H1 (cell line): ENCODE results near the gene GSDMA. TPM values are rescaled to one million over a fixed set of nuclear protein-coding genes. Genes with fewer than 3 reads are reported as not detected.

Experiments
- CTCF ChIA-PET: fragments of 300-600 bp; sonication (Branson Sonifier 250); formaldehyde crosslinking; loops from one replicate; lab custom pipeline; 2021; ENCODE audit not compliant: partially characterized antibody; lab: Charles Lee
- POLR2A ChIA-PET: fragments of 300-600 bp; sonication (Branson Sonifier 250); formaldehyde crosslinking; loops from one replicate; lab custom pipeline; 2021; ENCODE audit warnings: inconsistent platforms; ENCODE audit not compliant: partially characterized antibody; lab: Charles Lee
- DNase-seq, 2 experiments: peaks; one replicate each; pipeline versions ENCODE4 v3.0.0 to v3.0.0-alpha.2; 2010 to 2022; ENCODE audit warnings: low spot score in 2 of 2, low read depth in 1 of 2, mixed read lengths in 1 of 2
- FAIRE-seq: peaks from 2 replicates; lab custom pipeline; 2011; peaks lifted over from hg19 to GRCh38; lab: Jason Lieb, UNC
- H2AFZ ChIP-seq: 2 replicates; pipeline ENCODE4 v1.8.1; 2012; ENCODE audit warnings: low read length, inconsistent platforms
- H2AK5ac ChIP-seq: 2 replicates; pipeline ENCODE4 v1.6.1; 2013; ENCODE audit warnings: low read depth, low read length
- H2BK120ac ChIP-seq: replicated peaks from 2 replicates; pipeline ENCODE3; 2013; ENCODE audit warnings: low read depth, low read length, inconsistent platforms
- H2BK12ac ChIP-seq: 2 replicates; pipeline ENCODE4 v1.6.1; 2013; ENCODE audit warnings: low read depth, low read length
- H2BK15ac ChIP-seq: 2 replicates; pipeline ENCODE4 v1.6.1; 2013; ENCODE audit warnings: low read length
- H2BK20ac ChIP-seq: 2 replicates; pipeline ENCODE4 v1.6.1; 2013; ENCODE audit warnings: low read length
- H2BK5ac ChIP-seq: 2 replicates; pipeline ENCODE4 v1.6.1; 2013; ENCODE audit warnings: low read depth, low read length
- H3K14ac ChIP-seq: 2 replicates; pipeline ENCODE4 v1.6.1; 2013; ENCODE audit warnings: inconsistent platforms; ENCODE audit not compliant: insufficient read length
- H3K18ac ChIP-seq: 2 replicates; pipeline ENCODE4 v1.6.1; 2013; ENCODE audit warnings: low read length; ENCODE audit errors: extremely low read depth
- H3K23ac ChIP-seq: 2 replicates; pipeline ENCODE4 v1.6.1; 2013; ENCODE audit warnings: inconsistent platforms; ENCODE audit not compliant: insufficient read length
- H3K23me2 ChIP-seq: 2 replicates; pipeline ENCODE4 v1.6.1; 2013; ENCODE audit warnings: low read depth, low read length
- H3K27ac ChIP-seq: 2 replicates; pipeline ENCODE4 v1.6.1; 2011; ENCODE audit warnings: low read depth, low read length, inconsistent platforms
- H3K27me3 ChIP-seq, 4 experiments: replicated peaks in 1 of 4; 1 replicate in 1 of 4; 2 replicates in 3 of 4; pipeline versions ENCODE4 v1.6.1 to v1.8.1; 2011 to 2013; ENCODE audit warnings: low read length in 3 of 4, mild to moderate bottlenecking in 3 of 4, inconsistent platforms in 2 of 4, mixed read lengths in 2 of 4, moderate library complexity in 1 of 4; ENCODE audit not compliant: control insufficient read depth in 3 of 4, insufficient read depth in 3 of 4; ENCODE audit errors: extremely low read depth in 1 of 4
- H3K36me3 ChIP-seq, 4 experiments: 2 replicates each; pipeline versions ENCODE4 v1.6.1 to v1.8.1; 2011 to 2013; ENCODE audit warnings: mild to moderate bottlenecking in 4 of 4, low read length in 3 of 4, moderate library complexity in 2 of 4, control low read depth in 1 of 4, inconsistent platforms in 1 of 4; ENCODE audit not compliant: insufficient read depth in 4 of 4, control insufficient read depth in 2 of 4
- H3K4ac ChIP-seq: replicated peaks from 2 replicates; pipeline ENCODE3; 2013; ENCODE audit warnings: low read length, low read depth, mixed read lengths, inconsistent platforms; ENCODE audit not compliant: insufficient read length
- H3K4me1 ChIP-seq, 4 experiments: replicated peaks in 1 of 4; 1 replicate in 1 of 4; 2 replicates in 3 of 4; pipeline versions ENCODE4 v1.6.1 to v1.8.1; 2011 to 2013; ENCODE audit warnings: low read length in 3 of 4, inconsistent platforms in 2 of 4, mixed read lengths in 1 of 4; ENCODE audit not compliant: insufficient read depth in 4 of 4, control insufficient read depth in 3 of 4
- H3K4me2 ChIP-seq, 2 experiments: 2 replicates each; pipeline versions ENCODE4 v1.6.1 to v1.8.1; 2011 to 2013; ENCODE audit warnings: low read depth in 2 of 2, low read length in 2 of 2, control low read depth in 1 of 2, inconsistent platforms in 1 of 2, mild to moderate bottlenecking in 1 of 2; ENCODE audit not compliant: insufficient read depth in 1 of 2
- H3K4me3 ChIP-seq, 4 experiments: fragments of 200-600, 300-600 bp in 1 of 4; sonication (generic), shearing (Covaris generic), sonication (Bioruptor Twin) in 1 of 4; 2 replicates each; pipeline versions ENCODE4 v1.5.1 to v1.8.1; 2011 to 2016; ENCODE audit warnings: low read length in 4 of 4, low read depth in 3 of 4, control low read depth in 2 of 4, inconsistent platforms in 2 of 4, mild to moderate bottlenecking in 2 of 4, mixed read lengths in 1 of 4, moderate library complexity in 1 of 4; ENCODE audit not compliant: insufficient read depth in 2 of 4; ENCODE audit errors: extremely low read depth in 1 of 4
- H3K56ac ChIP-seq: replicated peaks from 2 replicates; pipeline ENCODE3; 2013; ENCODE audit warnings: low read depth, mild to moderate bottlenecking, mixed read lengths, low read length, inconsistent platforms; ENCODE audit not compliant: insufficient read length
- H3K79me1 ChIP-seq: 2 replicates; pipeline ENCODE4 v1.6.1; 2013; ENCODE audit warnings: low read depth, low read length, control low read depth
- H3K79me2 ChIP-seq, 2 experiments: 2 replicates each; pipeline versions ENCODE4 v1.6.1 to v1.8.1; 2012 to 2013; ENCODE audit warnings: low read length in 2 of 2, mild to moderate bottlenecking in 2 of 2, inconsistent platforms in 1 of 2; ENCODE audit not compliant: insufficient read depth in 2 of 2, control insufficient read depth in 1 of 2
- H3K9ac ChIP-seq, 4 experiments: replicated peaks in 1 of 4; 1 replicate in 1 of 4; 2 replicates in 3 of 4; pipeline versions ENCODE4 v1.6.1 to v1.8.1; 2011 to 2013; ENCODE audit warnings: low read depth in 3 of 4, low read length in 3 of 4, control low read depth in 2 of 4, mild to moderate bottlenecking in 2 of 4, moderate library complexity in 2 of 4, inconsistent platforms in 1 of 4; ENCODE audit errors: extremely low read depth in 1 of 4
- H3K9me3 ChIP-seq, 2 experiments: 2 replicates each; pipeline versions ENCODE4 v1.6.1 to v1.8.1; 2012 to 2013; ENCODE audit warnings: mild to moderate bottlenecking in 2 of 2, moderate library complexity in 2 of 2, control low read depth in 1 of 2, inconsistent platforms in 1 of 2, low read depth in 1 of 2, low read length in 1 of 2, mixed read lengths in 1 of 2; ENCODE audit not compliant: insufficient read depth in 2 of 2
- H4K20me1 ChIP-seq, 2 experiments: replicated peaks in 1 of 2; 2 replicates each; pipeline versions ENCODE3 to v1.8.1; 2011 to 2013; ENCODE audit warnings: inconsistent platforms in 2 of 2, low read length in 2 of 2, mild to moderate bottlenecking in 1 of 2; ENCODE audit not compliant: insufficient read depth in 2 of 2, control insufficient read depth in 1 of 2
- H4K5ac ChIP-seq: 2 replicates; pipeline ENCODE4 v1.6.1; 2013; ENCODE audit warnings: low read length, low read depth, mixed read lengths, inconsistent platforms; ENCODE audit not compliant: insufficient read length
- H4K8ac ChIP-seq: 2 replicates; pipeline ENCODE4 v1.8.0; 2013; ENCODE audit warnings: mild to moderate bottlenecking, moderate library complexity, low read length, inconsistent platforms; ENCODE audit not compliant: insufficient read depth; ENCODE audit errors: extremely low read depth
- H4K91ac ChIP-seq: replicated peaks from 2 replicates; pipeline ENCODE3; 2013; ENCODE audit warnings: low read length, mixed read lengths, inconsistent platforms; ENCODE audit not compliant: insufficient read length
- ATF3 ChIP-seq: IDR thresholded peaks from 2 replicates; pipeline ENCODE4 v1.6.1; 2011; ENCODE audit warnings: low read depth, mild to moderate bottlenecking, low read length; ENCODE audit not compliant: insufficient read depth
- CBX8 ChIP-seq: fragments of 300-800, 300-1000 bp; sonication (generic); IDR thresholded peaks from 2 replicates; pipeline ENCODE4 v1.7.1; 2016; ENCODE audit warnings: low read depth, low read length, borderline replicate concordance
- EZH2 ChIP-seq: fragments of 200-600 bp; sonication (generic); IDR thresholded peaks from 2 replicates; pipeline ENCODE4 v1.7.1; 2012; ENCODE audit warnings: low read depth, mild to moderate bottlenecking, moderate library complexity, low read length, inconsistent platforms; ENCODE audit not compliant: severe bottlenecking
- GABPA ChIP-seq: IDR thresholded peaks from 2 replicates; pipeline ENCODE4 v1.6.1; 2011; ENCODE audit warnings: mild to moderate bottlenecking, low read length, moderate library complexity, borderline replicate concordance; ENCODE audit not compliant: insufficient read depth
- JUN ChIP-seq: IDR thresholded peaks from 2 replicates; pipeline ENCODE4 v1.6.1; 2011; ENCODE audit warnings: low read depth, mild to moderate bottlenecking, improper control_type of control experiment, low read length
- JUND ChIP-seq: IDR thresholded peaks from 2 replicates; pipeline ENCODE4 v1.6.1; 2011; ENCODE audit warnings: mild to moderate bottlenecking, improper control_type of control experiment, low read length
- KDM5A ChIP-seq: fragments of 200-600 bp; IDR thresholded peaks from 2 replicates; pipeline ENCODE4 v1.7.1; 2012; ENCODE audit warnings: mild to moderate bottlenecking, low read length, inconsistent platforms, mixed read lengths
- SIRT6 ChIP-seq: IDR thresholded peaks from one replicate; pipeline ENCODE4 v1.7.1; 2012; ENCODE audit warnings: low read length, inconsistent platforms
- SP1 ChIP-seq: IDR thresholded peaks from 2 replicates; pipeline ENCODE4 v1.6.1; 2011; ENCODE audit warnings: low read depth, low read length
- WGBS, 2 experiments: shearing (Covaris generic) in 1 of 2; methylation state at CpG; one replicate each; pipeline versions ENCODE4 v1.1.6 to v1.1.7; 2013 to 2015; ENCODE audit warnings: low lambda C conversion rate in 2 of 2, mixed read lengths in 2 of 2, inconsistent platforms in 1 of 2, low coverage in 1 of 2, missing lambda C conversion rate in 1 of 2; ENCODE audit not compliant: insufficient replicate concordance in 2 of 2, insufficient coverage in 1 of 2, insufficient read length in 1 of 2; ENCODE audit errors: extremely low coverage in 1 of 2, missing lambda C conversion rate in 1 of 2; 5-methylcytosine and 5-hydroxymethylcytosine counted together
- polyA plus RNA-seq, 7 experiments: library from polyadenylated mRNA; depleted of rRNA in 3 of 7; stranded (reverse) in 5 of 7; unstranded in 2 of 7; fragments of >200 nt in 5 of 7; fragments of 200-250 nt in 2 of 7; gene quantifications; 1 replicate in 5 of 7; 2 replicates in 1 of 7; 4 replicates in 1 of 7; pipeline versions ENCODE4 v1.2.1 to v1.2.3, GENCODE V29; 2011 to 2013; ENCODE audit warnings: missing spikeins in 2 of 7, mixed read lengths in 2 of 7
- total RNA-seq: library from RNA; stranded (reverse); fragmentation: NEBNext Ultra II Directional; extraction: Animal tissue kit (Norgen Biotek cat#: 25700); gene quantifications from 2 replicates; pipeline ENCODE4 v1.2.1, GENCODE V29; 2021

Gene GSDMA
- total and polyA plus RNA-seq, 2 of the 8 experiments (the other 6 are each of a cell fraction or from before 2014, with no cell fraction given), result 0.03 TPM; not detected in 1

DNA sequence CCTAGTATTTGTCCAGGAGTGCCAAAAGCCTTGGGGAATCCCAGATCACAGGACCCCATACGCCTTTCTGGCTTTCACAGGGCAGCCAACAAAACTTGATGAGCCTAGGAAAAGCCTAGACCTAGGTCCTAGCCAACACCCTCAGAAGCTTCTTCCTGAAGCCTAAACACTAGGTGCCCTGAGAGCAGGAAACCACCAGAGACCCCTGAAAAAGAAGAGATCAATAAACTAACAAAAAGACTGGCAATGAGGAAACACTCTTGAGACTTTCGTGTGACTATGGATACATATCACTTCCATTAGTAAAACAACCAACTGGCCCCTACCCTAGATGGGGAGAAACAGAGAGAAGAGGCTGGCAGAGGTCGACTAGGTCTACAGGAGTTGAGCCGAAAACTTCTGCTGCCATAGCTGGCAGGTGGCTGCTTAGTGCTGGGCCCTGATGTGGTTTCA, 36.6 kb upstream of the GSDMA start:
- no peak overlapping the region for H3K27ac ChIP-seq
- 90% methylated on average over 4 of the region's 4 CpGs; no CpG with 5 or more reads in 1 of the 2 experiments for WGBS, 2 experiments

More for the DNA sequence above, 36.6 kb upstream of the GSDMA start:
- Histone ChIP-seq H3K4me2 (peak overlapping the region; percentile 82 to 89), H3K36me3 (peaks cover 11 to 22% (median 17%) of the 10 kb centered on the region in 4 experiments; a peak in 7 of 8 replicates), H3K79me1 (peaks cover 13% of the 10 kb centered on the region), H2BK120ac (no peak overlapping the region), H2BK15ac (no peak overlapping the region), H2AK5ac (no peak overlapping the region), H3K23me2 (peaks cover 8% of the 10 kb centered on the region; the same call in 1 of the 2 replicates), H4K8ac (no peak overlapping the region), H4K5ac (no peak overlapping the region), H3K27me3 (no peaks in the 10 kb centered on the region), H2AFZ (no peak overlapping the region), H3K4me1 (peaks cover 9 to 26% (median 14%) of the 10 kb centered on the region in 4 experiments), H2BK12ac (no peak overlapping the region), H3K4ac (no peak overlapping the region), H3K56ac (no peak overlapping the region), H3K23ac (no peak overlapping the region), H4K91ac (no peak overlapping the region), H3K9ac (peak overlapping the region in 2 of 4 experiments; percentile 73 to 74; a peak in 3 of 7 replicates), H2BK5ac (no peak overlapping the region), H4K20me1 (peaks cover 18 to 19% of the 10 kb centered on the region in 2 experiments), H3K14ac (no peak overlapping the region), H2BK20ac (no peak overlapping the region), H3K18ac (no peak overlapping the region), H3K4me3 (peak overlapping the region; percentile 75 to 94 (median 86); a peak in 5 of 8 replicates), H3K9me3 (no peaks in the 10 kb centered on the region), H3K79me2 (peaks cover 0 to 30% of the 10 kb centered on the region in 2 experiments; a peak in 2 of 4 replicates)
- no peak for DNase-seq
- no peak for FAIRE-seq
- CTCF ChIA-PET, result interaction anchor here (1.3 to 1.5 kb wide), 2 partner anchors 9 to 29 kb away, joined by 3 to 6 read pairs; no protein-coding TSS in a partner anchor
- TF ChIP-seq EZH2 (no peak), KDM5A (no peak), SP1 (no peak), SIRT6 (no peak), CBX8 (no peak), JUN (no peak), JUND (no peak), GABPA (no peak), ATF3 (no peak)
- POLR2A ChIA-PET, result interaction anchor here (0.9 to 2.8 kb wide), 9 partner anchors 9 to 56 kb away, joined by 3 to 10 read pairs (median 4); partner anchors contain the start of gene PSMD3
